ENCODE data around the gene CRAMP1. TPM values are rescaled to one million over a fixed set of nuclear protein-coding genes. Genes with fewer than 3 reads are reported as not detected.

The CRAMP1 gene
- total RNA-seq, 4 donors from 2014 or later = 9.1 to 15.5 (median 12.5) TPM

DNA sequence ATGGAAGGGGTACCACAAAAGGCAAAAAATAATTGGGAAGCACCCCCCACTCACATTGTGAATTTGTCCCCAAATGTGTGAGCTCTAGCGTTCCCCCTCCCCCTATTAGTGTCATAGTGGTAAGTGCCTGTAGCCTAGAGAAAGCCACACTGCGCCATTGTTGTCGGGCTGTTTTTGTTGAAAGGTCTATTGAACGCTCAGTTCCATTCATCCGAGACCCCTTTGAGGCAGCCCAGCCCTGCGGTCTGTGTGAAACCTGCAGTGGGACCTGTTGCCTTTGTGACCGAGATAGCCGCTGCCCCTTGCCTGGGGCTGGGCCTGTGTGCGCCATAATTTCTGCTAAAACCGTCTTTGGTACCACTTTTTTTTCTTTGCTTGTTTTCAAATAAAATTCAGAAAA lies 68.9 kb downstream of the CRAMP1 start:
- intact Hi-C loops (cut with DNase I) = no loop called here
- WGBS = 86% methylated on average over 10 of the region's 10 CpGs
- no peak for DNase-seq (ENCODE audit: extremely low spot score)
- H3K4me3 ChIP-seq = no peak overlapping the region
- TF ChIP-seq POLR2AphosphoS5 (IDR thresholded peaks at IDR 0.05) (no peak), POLR2A (IDR thresholded peaks at IDR 0.05; ENCODE audit: low read depth) (no peak), EP300 (IDR thresholded peaks at IDR 0.05) (no peak)
- TF ChIP-seq, protein P1, sequence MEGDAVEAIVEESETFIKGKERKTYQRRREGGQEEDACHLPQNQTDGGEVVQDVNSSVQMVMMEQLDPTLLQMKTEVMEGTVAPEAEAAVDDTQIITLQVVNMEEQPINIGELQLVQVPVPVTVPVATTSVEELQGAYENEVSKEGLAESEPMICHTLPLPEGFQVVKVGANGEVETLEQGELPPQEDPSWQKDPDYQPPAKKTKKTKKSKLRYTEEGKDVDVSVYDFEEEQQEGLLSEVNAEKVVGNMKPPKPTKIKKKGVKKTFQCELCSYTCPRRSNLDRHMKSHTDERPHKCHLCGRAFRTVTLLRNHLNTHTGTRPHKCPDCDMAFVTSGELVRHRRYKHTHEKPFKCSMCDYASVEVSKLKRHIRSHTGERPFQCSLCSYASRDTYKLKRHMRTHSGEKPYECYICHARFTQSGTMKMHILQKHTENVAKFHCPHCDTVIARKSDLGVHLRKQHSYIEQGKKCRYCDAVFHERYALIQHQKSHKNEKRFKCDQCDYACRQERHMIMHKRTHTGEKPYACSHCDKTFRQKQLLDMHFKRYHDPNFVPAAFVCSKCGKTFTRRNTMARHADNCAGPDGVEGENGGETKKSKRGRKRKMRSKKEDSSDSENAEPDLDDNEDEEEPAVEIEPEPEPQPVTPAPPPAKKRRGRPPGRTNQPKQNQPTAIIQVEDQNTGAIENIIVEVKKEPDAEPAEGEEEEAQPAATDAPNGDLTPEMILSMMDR (IDR thresholded peaks at IDR 0.05) = no peak
- peaks cover 0 to 29% (median 25%) of the 10 kb centered on the region in 4 donors for H3K36me3 ChIP-seq
- H3K27me3 ChIP-seq = no peaks in the 10 kb centered on the region
- peaks cover 8 to 30% (median 18%) of the 10 kb centered on the region in 4 donors for H3K4me1 ChIP-seq
- H3K27ac ChIP-seq (replicated peaks in 1 of 4) = no peak overlapping the region
- no peaks in the 10 kb centered on the region for H3K9me3 ChIP-seq

DNA sequence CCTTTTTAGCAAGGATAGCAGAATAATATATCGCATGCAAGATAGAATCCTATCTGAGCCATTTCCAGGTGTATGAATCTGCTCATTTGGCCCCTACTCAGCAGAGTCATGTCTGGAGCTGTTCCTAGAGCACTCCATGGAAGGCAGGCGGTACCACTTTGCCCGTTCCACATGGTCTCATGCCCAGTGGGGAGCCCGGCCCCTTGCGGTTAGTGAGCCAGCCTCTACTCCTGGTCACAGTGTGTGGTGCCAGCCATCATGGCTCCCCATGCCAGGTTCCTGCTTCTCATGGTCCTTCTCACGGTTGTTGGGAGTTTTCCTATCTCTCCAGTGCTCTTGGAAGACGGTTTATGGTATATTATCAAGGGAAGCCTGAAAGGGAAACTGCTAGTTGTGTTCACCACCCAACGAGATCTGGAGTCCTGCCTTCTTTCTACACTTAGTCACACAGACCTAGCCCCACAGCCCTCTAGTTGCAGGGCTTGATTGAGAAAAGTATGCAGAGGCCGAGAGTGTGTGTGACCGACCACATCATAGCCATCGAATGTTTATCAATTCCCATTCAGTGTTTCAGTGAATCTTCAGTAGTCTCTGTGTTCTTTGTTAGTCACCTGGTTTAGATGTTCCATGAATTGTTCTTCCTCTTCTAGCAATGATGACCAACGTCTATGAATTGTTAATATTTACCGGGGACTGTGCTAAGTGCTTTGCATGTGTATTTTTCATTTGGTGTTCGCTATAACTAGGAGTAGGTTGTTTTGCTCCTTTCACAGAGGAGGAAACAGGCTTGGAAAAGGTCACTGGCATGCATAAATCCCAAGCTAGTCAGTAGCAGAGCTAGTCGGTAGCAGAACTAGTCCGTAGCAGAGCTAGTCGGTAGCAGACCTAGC lies 75.5 kb downstream of the CRAMP1 start:
- WGBS = 91% methylated on average over 17 of the region's 17 CpGs
- H3K4me3 ChIP-seq = no peak overlapping the region
- H3K4me1 ChIP-seq = peaks cover 0 to 4% (median 0%) of the 10 kb centered on the region in 4 donors
- no peak for TF ChIP-seq POLR2AphosphoS5 (IDR thresholded peaks at IDR 0.05)
- TF ChIP-seq POLR2A (IDR thresholded peaks at IDR 0.05; ENCODE audit: low read depth) = no peak
- TF ChIP-seq, protein P1 (IDR thresholded peaks at IDR 0.05) = no peak
- TF ChIP-seq EP300 (IDR thresholded peaks at IDR 0.05) = no peak
- no peaks in the 10 kb centered on the region for H3K9me3 ChIP-seq
- no peak overlapping the region for H3K27ac ChIP-seq (replicated peaks in 1 of 4)
- intact Hi-C loops (cut with DNase I) = no loop called here
- no peaks in the 10 kb centered on the region for H3K27me3 ChIP-seq
- peaks cover 24 to 92% (median 75%) of the 10 kb centered on the region in 4 donors for H3K36me3 ChIP-seq
- DNase-seq (ENCODE audit: extremely low spot score) = no peak

DNA sequence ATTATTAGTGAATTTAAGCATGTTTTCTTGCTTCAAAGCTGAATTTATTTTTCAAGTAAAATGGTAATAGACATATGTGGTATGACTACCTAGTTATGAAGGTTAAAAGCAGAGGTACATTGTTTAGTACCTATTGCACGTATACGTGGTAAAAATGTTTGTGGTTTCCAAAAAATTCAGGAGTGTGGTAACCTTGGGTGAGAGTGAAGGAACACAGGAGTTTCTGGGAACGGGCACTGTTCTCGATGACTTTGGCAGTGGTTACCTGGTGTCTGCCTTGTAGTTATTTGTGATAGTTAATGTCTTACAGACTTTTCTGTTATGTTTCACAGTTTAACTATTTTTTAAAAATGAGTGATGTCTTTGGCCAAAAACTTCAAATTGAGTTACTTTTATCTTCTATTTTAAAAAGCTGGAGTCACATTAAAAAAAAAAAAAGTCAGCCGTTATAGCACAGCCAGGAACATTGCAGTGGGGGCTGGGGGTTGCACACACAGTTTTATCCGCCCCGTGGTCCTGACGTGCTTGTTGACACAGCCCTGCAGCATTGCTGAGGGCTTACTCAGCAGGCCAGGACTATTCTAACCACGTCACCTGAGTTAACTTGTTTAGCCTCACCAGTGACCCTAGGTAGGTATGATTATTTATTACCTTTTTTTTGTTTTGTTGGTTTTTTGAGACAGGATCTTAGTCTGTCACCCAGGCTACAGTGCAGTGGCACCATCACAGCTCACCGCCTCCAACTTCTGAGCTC lies 76.8 kb downstream of the CRAMP1 start:
- 91% methylated on average over 10 of the region's 10 CpGs for WGBS
- no peak for TF ChIP-seq POLR2A (IDR thresholded peaks at IDR 0.05; ENCODE audit: low read depth)
- no peak for TF ChIP-seq EP300 (IDR thresholded peaks at IDR 0.05)
- TF ChIP-seq, protein P1 (IDR thresholded peaks at IDR 0.05) = no peak
- TF ChIP-seq POLR2AphosphoS5 (IDR thresholded peaks at IDR 0.05) = no peak
- intact Hi-C loops (cut with DNase I) = no loop called here
- no peak for DNase-seq (ENCODE audit: extremely low spot score)
- H3K4me3 ChIP-seq = no peak overlapping the region
- peaks cover 0 to 4% (median 0%) of the 10 kb centered on the region in 4 donors for H3K4me1 ChIP-seq
- H3K27ac ChIP-seq (replicated peaks in 1 of 4) = no peak overlapping the region
- H3K36me3 ChIP-seq = peaks cover 29 to 95% (median 81%) of the 10 kb centered on the region in 4 donors
- no peaks in the 10 kb centered on the region for H3K9me3 ChIP-seq
- no peaks in the 10 kb centered on the region for H3K27me3 ChIP-seq

DNA sequence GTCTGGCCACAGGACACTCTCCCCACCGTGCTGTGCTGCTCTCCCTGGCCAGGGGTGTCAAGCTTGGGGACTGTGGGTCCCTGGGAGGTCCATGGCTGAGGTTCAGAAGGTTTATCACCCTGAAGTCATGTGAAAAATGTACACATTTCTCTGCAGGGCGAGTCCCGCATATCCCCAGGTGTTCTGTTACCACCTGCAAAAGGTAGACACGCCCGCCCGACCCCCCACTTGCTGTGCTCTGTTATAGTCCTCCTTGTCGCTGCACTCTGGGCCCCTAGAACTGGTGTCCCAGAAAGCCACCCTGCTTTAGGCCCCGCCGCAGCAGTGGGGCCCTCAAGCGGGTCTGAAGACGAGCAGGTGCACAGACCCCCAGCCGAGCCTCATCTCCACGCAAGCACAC lies 77.7 kb downstream of the CRAMP1 start:
- 98% methylated on average over 11 of the region's 13 CpGs for WGBS
- Histone ChIP-seq H3K27ac (replicated peaks in 1 of 4) (no peak overlapping the region), H3K27me3 (no peaks in the 10 kb centered on the region), H3K9me3 (no peaks in the 10 kb centered on the region), H3K4me1 (peaks cover 0 to 4% (median 0%) of the 10 kb centered on the region in 4 donors), H3K4me3 (no peak overlapping the region), H3K36me3 (peaks cover 29 to 97% (median 80%) of the 10 kb centered on the region in 4 donors)
- intact Hi-C loops (cut with DNase I) = no loop called here
- no peak for DNase-seq (ENCODE audit: extremely low spot score)
- TF ChIP-seq EP300 (IDR thresholded peaks at IDR 0.05) (no peak), POLR2A (IDR thresholded peaks at IDR 0.05; ENCODE audit: low read depth) (no peak), POLR2AphosphoS5 (IDR thresholded peaks at IDR 0.05) (no peak)
- TF ChIP-seq, protein P1 (IDR thresholded peaks at IDR 0.05) = no peak
